Motor neuron (in vitro differentiated cells): ENCODE data around the gene PEX12. TPM values are rescaled to one million over a fixed set of nuclear protein-coding genes. Genes with fewer than 3 reads are reported as not detected.
"Not testable (repeated sequence)": the region's sequence is repeated elsewhere in the genome, so short reads cannot be mapped to it uniquely, and the experiment has no call there.

Source experiments
- ATAC-seq, 8 experiments: fragments of 200-7000 bp; cut with Tn5 transposase; replicated peaks in 6 of 8; 2 replicates each; pipeline ENCODE4 v1.8.0; 2021; ENCODE audit warnings: mild to moderate bottlenecking in 8 of 8, moderate library complexity in 8 of 8
- H3K27ac ChIP-seq, 2 donors: fragments of 250-450 bp; sonication (Bioruptor Pico); 2 replicates each; pipeline ENCODE4 v1.9.0; 2021; ENCODE audit warnings: antibody characterized with exemption in 2 of 2, mild to moderate bottlenecking in 2 of 2, moderate library complexity in 1 of 2
- H3K4me1 ChIP-seq, 2 donors: fragments of 250-450 bp; sonication (Bioruptor Pico); replicated peaks in 1 of 2; 2 replicates each; pipeline ENCODE4 v1.6.1; 2021; ENCODE audit warnings: antibody characterized with exemption in 2 of 2, mild to moderate bottlenecking in 2 of 2, moderate library complexity in 1 of 2
- H3K4me3 ChIP-seq, 5 donors: fragments of 250-450 bp; sonication (Bioruptor Pico); 2 replicates each; pipeline ENCODE4 v1.9.0; 2021; ENCODE audit warnings: antibody characterized with exemption in 5 of 5, mild to moderate bottlenecking in 5 of 5, moderate library complexity in 4 of 5
- WGBS, 10 experiments: fragments of 450-650 bp; shearing (Covaris generic); methylation state at CpG; one replicate each; pipeline ENCODE4 v1.0.0; 2022; 5-methylcytosine and 5-hydroxymethylcytosine counted together
- in situ Hi-C, 9 experiments: fragments of 400-800 bp; cut with MboI; loops; one replicate each; pipeline ENCODE4 v1.15.0; 2021; ENCODE audit warnings: low sequenced_read_pairs in 9 of 9, low pct_unique_long_range_greater_than_20kb in 2 of 9; ENCODE audit not compliant: unreplicated experiment in 9 of 9
- total RNA-seq, 8 experiments: library from RNA; unstranded; fragments of 300-600 nt; gene quantifications; 2 replicates each; pipeline versions ENCODE4 v1.2.3 to v1.2.4, GENCODE V29; 2022

Gene PEX12
- total RNA-seq, 8 experiments from 2014 or later: 3.9 to 13.0 (median 6.8) TPM

DNA sequence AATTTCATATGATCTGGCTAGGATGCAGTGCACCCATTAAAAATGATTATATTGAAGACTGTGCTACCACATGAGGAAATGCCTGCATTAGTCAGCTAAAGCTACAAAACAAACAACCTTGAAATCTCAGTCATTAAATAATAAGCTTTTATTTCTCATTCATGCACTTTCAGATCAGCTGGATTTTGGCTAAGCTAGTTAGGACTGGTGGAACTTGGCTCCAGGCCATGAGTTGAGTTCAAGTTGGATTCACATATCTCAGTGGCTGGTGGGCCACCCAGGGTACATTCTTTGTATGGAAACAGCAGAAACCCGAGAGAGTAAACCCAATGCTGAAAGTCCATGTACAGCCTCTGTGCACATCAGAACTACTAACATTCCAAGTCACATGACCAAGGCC is 34.5 kb downstream of the PEX12 start:
- in situ Hi-C loops: loop anchor here in 6 of 9 experiments (25.0 kb wide), 3 partner anchors 232 to 1132 kb away; no protein-coding TSS in a partner anchor
- WGBS, 10 experiments: 0 to 80% (median 57%) methylated on average over 1 of the region's 1 CpG; no CpG with 5 or more reads in 5 of the 10 experiments
- Histone ChIP-seq H3K27ac (no peak overlapping the region), H3K4me1 (no peaks in the 10 kb centered on the region), H3K4me3 (no peak overlapping the region)
- no peak for ATAC-seq

- in situ Hi-C loops: loop anchor here in 6 of 9 experiments (25.0 kb wide), 3 partner anchors 231 to 1131 kb away; no protein-coding TSS in a partner anchor
- H3K27ac ChIP-seq: no peak overlapping the region
- no peaks in the 10 kb centered on the region for H3K4me1 ChIP-seq
- no peak for ATAC-seq
- H3K4me3 ChIP-seq: no peak overlapping the region
These were observed 35.4 kb downstream of the PEX12 start for GRCh38 chr17:35542990-35543389.

- Histone ChIP-seq H3K4me1 (no peaks in the 10 kb centered on the region), H3K4me3 (no peak overlapping the region), H3K27ac (no peak overlapping the region)
- 60 to 79% (median 77%) methylated on average over 1 of the region's 1 CpG; no CpG with 5 or more reads in 6 of the 10 experiments for WGBS, 10 experiments
- no peak for ATAC-seq
- in situ Hi-C loops: loop anchor here in 6 of 9 experiments (25.0 kb wide), 3 partner anchors 229 to 1129 kb away; no protein-coding TSS in a partner anchor
These were observed 36.9 kb downstream of the PEX12 start for GRCh38 chr17:35541434-35541833.

DNA sequence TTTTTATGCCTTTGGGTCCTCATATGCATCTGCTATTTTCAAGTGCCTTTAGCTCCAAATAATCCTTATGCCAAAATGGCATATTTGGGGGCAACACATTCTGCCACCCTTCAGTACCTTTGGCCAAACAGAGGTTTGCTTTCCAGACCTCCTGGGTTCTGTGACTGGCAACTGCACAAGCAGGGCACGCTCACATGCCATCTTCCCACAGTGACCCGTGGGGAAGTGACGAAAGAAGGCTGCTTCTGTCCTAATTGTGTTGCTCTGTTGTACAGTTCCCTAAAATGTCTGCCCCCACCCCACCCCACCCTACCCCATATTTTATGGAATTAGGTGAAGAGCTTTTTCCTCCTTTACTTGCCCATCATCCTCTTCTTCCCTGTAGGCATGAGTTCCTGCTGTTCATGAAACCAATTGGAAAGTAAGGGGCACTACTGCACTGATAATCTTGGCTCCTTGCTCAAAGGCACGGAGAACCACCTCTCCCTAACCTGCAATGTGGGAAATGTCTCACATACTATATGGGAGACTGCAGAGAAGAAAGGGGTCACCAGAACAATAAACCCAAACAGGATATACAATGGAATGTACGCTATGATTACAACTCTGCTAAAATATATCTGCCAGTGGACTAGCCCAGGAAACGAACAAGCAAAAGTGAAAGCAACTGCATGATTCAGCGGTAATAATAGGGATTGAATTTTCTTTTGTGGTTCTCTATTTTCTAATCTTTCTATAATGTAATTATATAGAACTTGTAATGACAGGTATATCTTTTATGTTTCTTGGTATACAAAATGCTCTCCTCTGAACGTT is 37.6 kb downstream of the PEX12 start:
- Histone ChIP-seq H3K27ac (no peak overlapping the region), H3K4me1 (no peaks in the 10 kb centered on the region), H3K4me3 (no peak overlapping the region)
- in situ Hi-C loops: loop anchor here in 6 of 9 experiments (25.0 kb wide), 3 partner anchors 228 to 1128 kb away; no protein-coding TSS in a partner anchor
- 11 to 77% (median 47%) methylated on average over 1 to 6 of the region's 8 CpGs for WGBS, 10 experiments
- ATAC-seq: peak in 2 of 8 experiments; percentile 56 to 57

DNA sequence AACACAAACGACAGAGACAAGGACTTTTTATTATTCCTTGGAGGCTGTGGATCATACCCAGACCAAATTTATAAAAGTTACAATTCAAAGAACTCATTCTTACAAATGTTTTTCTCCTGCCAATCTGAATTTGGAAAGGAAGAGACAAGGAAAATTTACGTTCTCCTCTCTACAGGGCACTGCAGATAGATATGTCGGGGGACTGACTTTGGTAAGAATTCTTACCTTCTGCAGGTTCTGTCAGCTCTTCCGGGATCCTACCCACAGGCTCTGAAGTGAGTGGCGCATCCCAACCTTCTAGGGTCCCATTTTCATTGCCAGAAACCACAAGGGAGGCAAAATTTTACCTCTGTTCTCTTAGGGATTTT is 38.7 kb downstream of the PEX12 start:
- peak in 1 of 8 experiments; percentile 20 for ATAC-seq
- no peaks in the 10 kb centered on the region for H3K4me1 ChIP-seq
- no peak overlapping the region for H3K4me3 ChIP-seq
- 22 to 80% (median 36%) methylated on average over 1 to 5 of the region's 5 CpGs; no CpG with 5 or more reads in 1 of the 10 experiments for WGBS, 10 experiments
- H3K27ac ChIP-seq: no peak overlapping the region
- in situ Hi-C loops: loop anchor here in 8 of 9 experiments (5.0 to 25.0 kb wide), 6 partner anchors 225 to 1127 kb away; no protein-coding TSS in a partner anchor

DNA sequence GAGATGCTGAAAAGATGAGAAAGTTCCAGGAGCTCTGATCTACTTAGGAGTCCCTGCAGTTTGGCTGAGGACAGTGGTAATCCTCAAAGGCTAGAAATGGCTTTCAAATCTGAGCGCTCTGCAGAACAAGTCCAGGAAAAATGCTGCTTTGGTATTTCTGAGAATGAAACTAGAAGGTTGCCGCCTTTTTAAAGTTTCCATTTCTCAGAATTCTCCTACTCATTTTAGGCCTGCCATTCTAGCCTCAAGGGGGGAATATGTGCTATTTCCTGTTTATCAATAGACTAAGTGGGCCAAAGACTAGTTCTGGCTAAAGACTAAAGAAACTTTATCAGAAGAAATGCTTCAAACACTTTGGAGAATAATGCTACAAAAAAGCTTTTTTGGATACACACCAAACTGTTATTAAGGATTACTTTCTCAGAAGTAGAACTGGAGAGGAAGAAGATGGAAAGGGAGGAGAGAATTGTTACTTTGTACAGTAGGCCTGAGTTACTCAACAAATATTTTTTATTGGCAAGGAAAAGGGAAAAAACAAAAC is 40.7 kb downstream of the PEX12 start, which contains the start of gene SLFN12L:
SLFN12L (minus strand) TSS at position 78 of the 541 bp plus-strand sequence. CDS start 15,314 bp downstream, outside the sequence.
- no peaks in the 10 kb centered on the region for H3K4me1 ChIP-seq
- WGBS, 10 experiments: 20 to 100% (median 90%) methylated on average over 1 to 2 of the region's 2 CpGs; no CpG with 5 or more reads in 2 of the 10 experiments
- no peak for ATAC-seq
- no peak within 1 kb of the TSS for H3K4me3 ChIP-seq
- H3K27ac ChIP-seq: no peak within 1 kb of the TSS
- in situ Hi-C loops: loop anchor here in 8 of 9 experiments (5.0 to 25.0 kb wide), 6 partner anchors 223 to 1125 kb away; no protein-coding TSS in a partner anchor

GRCh38 chr17:35536664-35537171 is 41.7 kb downstream of the PEX12 start:
- in situ Hi-C loops: loop anchor here in 8 of 9 experiments (5.0 to 25.0 kb wide), 6 partner anchors 222 to 1124 kb away; no protein-coding TSS in a partner anchor
- no peak overlapping the region for H3K27ac ChIP-seq
- ATAC-seq: peak in 1 of 8 experiments; percentile 29

GRCh38 chr17:35535406-35535805 is 43.0 kb downstream of the PEX12 start:
- not testable (repeated sequence) for H3K4me1 ChIP-seq, H3K27ac ChIP-seq, ATAC-seq, H3K4me3 ChIP-seq
- WGBS, 10 experiments: 79 to 100% (median 90%) methylated on average over 1 to 6 of the region's 9 CpGs; no CpG with 5 or more reads in 1 of the 10 experiments
- in situ Hi-C loops: loop anchor here in 8 of 9 experiments (5.0 to 25.0 kb wide), 6 partner anchors 221 to 1123 kb away; no protein-coding TSS in a partner anchor

More at GRCh38 chr17:35536664-35537171, 41.7 kb downstream of the PEX12 start:
- WGBS, 10 experiments: 0 to 97% (median 69%) methylated on average over 1 to 12 of the region's 13 CpGs; no CpG with 5 or more reads in 1 of the 10 experiments
- Histone ChIP-seq H3K4me3 (no peak overlapping the region), H3K4me1 (no peaks in the 10 kb centered on the region)

DNA sequence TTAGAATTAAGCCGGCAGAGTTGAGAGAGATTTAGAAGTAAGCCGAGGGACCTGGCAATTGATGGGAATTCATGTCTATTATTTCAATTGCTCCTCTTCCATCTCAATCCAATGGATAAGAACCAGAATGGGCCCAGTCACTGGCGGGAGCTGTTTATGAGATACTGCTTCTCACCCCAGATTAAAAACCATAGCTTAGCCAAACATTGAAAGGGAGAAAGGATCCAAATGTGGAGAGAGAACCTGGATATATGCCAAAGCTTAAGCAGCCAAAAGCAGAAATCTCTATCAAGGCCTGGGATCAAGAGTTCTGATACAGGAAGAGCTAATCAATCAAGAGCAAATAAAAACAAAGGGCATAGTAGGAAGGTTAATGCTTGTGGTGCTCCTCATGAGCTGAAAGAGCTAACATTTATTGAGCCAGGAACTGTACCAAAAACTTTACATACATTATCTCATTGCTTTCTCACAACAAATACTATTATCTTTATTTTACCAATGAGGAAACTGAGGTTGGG is 43.7 kb downstream of the PEX12 start:
- 58 to 100% (median 77%) methylated on average over 1 to 3 of the region's 3 CpGs for WGBS, 10 experiments
- no peak overlapping the region for H3K4me3 ChIP-seq
- H3K27ac ChIP-seq: no peak overlapping the region
- no peak for ATAC-seq
- H3K4me1 ChIP-seq: no peaks in the 10 kb centered on the region
- in situ Hi-C loops: loop anchor here in 8 of 9 experiments (5.0 to 25.0 kb wide), 6 partner anchors 220 to 1122 kb away; no protein-coding TSS in a partner anchor

DNA sequence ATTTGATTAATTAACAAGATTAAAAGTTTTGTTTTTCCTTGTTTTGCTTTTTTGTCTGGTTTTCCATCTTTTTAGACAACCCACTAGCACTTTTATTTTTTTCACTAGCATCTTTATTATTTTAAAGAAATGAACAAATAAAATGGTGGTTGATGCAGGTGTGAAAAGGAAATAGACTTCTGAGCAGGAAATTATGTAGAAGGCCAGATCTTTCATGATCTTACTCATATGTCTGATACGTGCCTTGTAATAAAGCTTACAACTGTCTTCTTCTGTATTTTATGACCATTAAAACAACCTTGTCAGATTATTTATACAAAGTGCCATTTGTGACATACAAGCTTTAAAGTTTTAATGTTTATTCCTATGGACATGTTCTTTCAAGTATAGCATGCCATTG is 47.2 kb downstream of the PEX12 start:
- 25 to 93% (median 79%) methylated on average over 1 of the region's 1 CpG; no CpG with 5 or more reads in 2 of the 10 experiments for WGBS, 10 experiments
- in situ Hi-C loops: loop anchor here in 8 of 9 experiments (10.0 to 25.0 kb wide), 5 partner anchors 216 to 1119 kb away; no protein-coding TSS in a partner anchor
- Histone ChIP-seq H3K4me3 (no peak overlapping the region), H3K27ac (no peak overlapping the region), H3K4me1 (no peaks in the 10 kb centered on the region)
- ATAC-seq: no peak

DNA sequence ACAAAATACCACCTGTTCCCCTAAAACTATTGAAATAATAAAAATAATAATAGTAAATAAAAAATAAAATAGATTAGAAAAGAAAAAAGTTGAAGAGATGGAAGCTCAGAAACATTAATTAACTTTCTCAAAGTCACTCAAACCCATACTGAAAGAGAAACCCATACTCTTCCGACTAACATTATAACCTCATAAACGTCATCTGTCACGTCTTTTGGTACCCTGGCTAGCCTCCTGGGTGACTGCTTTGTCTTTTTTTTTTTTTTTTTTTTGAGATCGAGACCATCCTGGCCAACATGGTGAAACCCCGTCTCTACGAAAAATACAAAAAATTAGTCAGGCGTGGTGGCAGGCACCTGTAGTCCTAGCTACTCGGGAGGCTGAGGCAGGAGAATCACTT is 48.5 kb downstream of the PEX12 start:
- no peak overlapping the region for H3K27ac ChIP-seq
- in situ Hi-C loops: loop anchor here in 8 of 9 experiments (10.0 to 25.0 kb wide), 5 partner anchors 215 to 1118 kb away; no protein-coding TSS in a partner anchor
- WGBS, 10 experiments: 36 to 95% (median 75%) methylated on average over 2 to 7 of the region's 8 CpGs; no CpG with 5 or more reads in 2 of the 10 experiments
- no peak overlapping the region for H3K4me3 ChIP-seq
- no peaks in the 10 kb centered on the region for H3K4me1 ChIP-seq
- ATAC-seq: no peak

DNA sequence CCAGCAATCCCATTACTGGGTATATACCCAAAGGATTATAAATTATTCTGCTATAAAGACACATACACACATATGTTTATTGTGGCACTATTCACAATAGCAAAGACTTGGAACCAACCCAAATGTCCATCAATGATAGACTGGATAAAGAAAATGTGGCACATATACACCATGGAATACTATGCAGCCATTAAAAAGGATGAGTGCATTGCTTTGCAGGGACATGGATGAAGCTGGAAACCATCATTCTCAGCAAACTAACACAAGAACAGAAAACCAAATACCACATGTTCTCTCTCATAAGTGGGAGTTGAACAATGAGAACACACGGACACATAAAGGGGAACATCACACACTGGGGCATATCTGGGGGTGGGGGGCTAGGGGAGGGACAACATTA is 49.0 kb downstream of the PEX12 start:
- not testable (repeated sequence) for ATAC-seq, H3K4me3 ChIP-seq, H3K27ac ChIP-seq, H3K4me1 ChIP-seq
- WGBS, 10 experiments: no CpG with 5 or more reads among the region's 1 CpG
- in situ Hi-C loops: loop anchor here in 6 of 9 experiments (25.0 kb wide), 3 partner anchors 217 to 1117 kb away; no protein-coding TSS in a partner anchor
